MM.1S (cell line): ENCODE results near the gene CCDC92B.

ENCODE experiments used
- CTCF ChIP-seq: fragments of 300-600 bp; sonication (generic); IDR thresholded peaks from 2 replicates; pipeline ENCODE4 v1.5.1; 2016; ENCODE audit warnings: antibody characterized with exemption, low read length, mixed read lengths
- EZH2 ChIP-seq: fragments of 300-600 bp; sonication (generic); optimal IDR thresholded peaks from 2 replicates; pipeline ENCODE3; 2017; ENCODE audit warnings: low read depth, mild to moderate bottlenecking, antibody characterized with exemption, low read length, mixed read lengths
- EZH2phosphoT487 ChIP-seq: fragments of 300-600 bp; sonication (generic); IDR thresholded peaks from 2 replicates; pipeline ENCODE4 v1.6.1; 2018; ENCODE audit warnings: antibody characterized with exemption, low read length

GRCh38 chr17:2684549-2684948, 64.9 kb downstream of the CCDC92B start:
- TF ChIP-seq EZH2 (no peak), CTCF (no peak), EZH2phosphoT487 (no peak)
